ENCODE measurements around the gene TRIM62.
A peak's percentile ranks its signal among the peaks of the same experiment; 100 is the strongest.
"Not testable (repeated sequence)": the region's sequence is repeated elsewhere in the genome, so short reads cannot be mapped to it uniquely, and the experiment has no call there.

The TRIM62 gene

GRCh38 chr1:33119532-33120217 lies 62.2 kb downstream of the TRIM62 start:
- no peak for DNase-seq (ENCODE audit: low read depth)
- in situ Hi-C loops (cut with HindIII; ENCODE audit: low sequenced_read_pairs) = no loop called here

GRCh38 chr1:33119050-33119449 lies 62.8 kb downstream of the TRIM62 start:
- H3K4me3 ChIP-seq (ENCODE audit: low read depth, low read length) = no peak overlapping the region
- in situ Hi-C loops (cut with HindIII; ENCODE audit: low sequenced_read_pairs) = no loop called here
- no peak for DNase-seq (ENCODE audit: low read depth)
- TF ChIP-seq CTCF (IDR thresholded peaks at IDR 0.05; ENCODE audit: low read depth, low read length, missing control alignments) = no peak

More at GRCh38 chr1:33119532-33120217, 62.2 kb downstream of the TRIM62 start:
- TF ChIP-seq CTCF (IDR thresholded peaks at IDR 0.05; ENCODE audit: low read depth, low read length, missing control alignments) = no peak
- H3K4me3 ChIP-seq (ENCODE audit: low read depth, low read length) = no peak overlapping the region

- no peak for DNase-seq (ENCODE audit: low read depth)
- in situ Hi-C loops (cut with HindIII; ENCODE audit: low sequenced_read_pairs) = no loop called here
- no peak overlapping the region for H3K4me3 ChIP-seq (ENCODE audit: low read depth, low read length)
- TF ChIP-seq CTCF (IDR thresholded peaks at IDR 0.05; ENCODE audit: low read depth, low read length, missing control alignments) = no peak
Observed at GRCh38 chr1:33118274-33118673, 63.6 kb downstream of the TRIM62 start.

- in situ Hi-C loops (cut with HindIII; ENCODE audit: low sequenced_read_pairs) = no loop called here
- no peak overlapping the region for H3K4me3 ChIP-seq (ENCODE audit: low read depth, low read length)
- no peak for TF ChIP-seq CTCF (IDR thresholded peaks at IDR 0.05; ENCODE audit: low read depth, low read length, missing control alignments)
- DNase-seq (ENCODE audit: low read depth) = no peak
Observed at GRCh38 chr1:33117440-33118085, 64.3 kb downstream of the TRIM62 start.

GRCh38 chr1:33111965-33112364 lies 69.9 kb downstream of the TRIM62 start:
- no peak for DNase-seq (ENCODE audit: low read depth)
- peak; percentile 43 for TF ChIP-seq CTCF (IDR thresholded peaks at IDR 0.05; ENCODE audit: low read depth, low read length, missing control alignments)
- no peak overlapping the region for H3K4me3 ChIP-seq (ENCODE audit: low read depth, low read length)
- in situ Hi-C loops (cut with HindIII; ENCODE audit: low sequenced_read_pairs) = no loop called here

- no peak for DNase-seq (ENCODE audit: low read depth)
- no peak overlapping the region for H3K4me3 ChIP-seq (ENCODE audit: low read depth, low read length)
- in situ Hi-C loops (cut with HindIII; ENCODE audit: low sequenced_read_pairs) = no loop called here
- no peak for TF ChIP-seq CTCF (IDR thresholded peaks at IDR 0.05; ENCODE audit: low read depth, low read length, missing control alignments)
Observed at GRCh38 chr1:33110477-33110876, 71.4 kb downstream of the TRIM62 start.

GRCh38 chr1:33100119-33100415 lies 81.8 kb downstream of the TRIM62 start:
- H3K4me3 ChIP-seq (ENCODE audit: low read depth, low read length); in situ Hi-C loops (cut with HindIII; ENCODE audit: low sequenced_read_pairs); DNase-seq (ENCODE audit: low read depth): not testable (repeated sequence)

Data from astrocyte of the cerebellum (primary cell).